Measurements from ENCODE around the gene TOMM20L.
"Not testable (repeated sequence)": the region's sequence is repeated elsewhere in the genome, so short reads cannot be mapped to it uniquely, and the experiment has no call there.

TOMM20L gene

DNA sequence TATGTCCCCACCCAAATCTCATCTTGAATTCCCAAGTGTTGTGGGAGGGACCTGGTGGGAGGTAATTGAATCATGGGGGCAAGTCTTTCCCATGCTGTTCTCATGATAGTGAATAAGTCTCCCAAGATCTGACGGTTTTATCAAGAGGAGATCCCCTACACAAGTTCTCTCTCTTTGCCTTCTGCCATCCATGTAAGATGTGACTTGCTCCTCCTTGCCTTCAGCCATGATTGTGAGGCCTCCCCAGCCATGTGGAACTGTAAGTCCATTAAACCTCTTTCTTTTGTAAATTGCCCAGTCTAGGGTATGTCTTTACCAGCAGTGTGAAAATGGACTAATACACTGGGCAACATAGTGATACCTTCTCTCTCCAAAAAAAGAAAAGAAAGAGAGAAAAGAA lies 21.2 kb downstream of the TOMM20L start:
- H3K9ac ChIP-seq (ENCODE audit: low read depth in 1 of 2, low read length in 2 of 2) = not testable (repeated sequence)

DNA sequence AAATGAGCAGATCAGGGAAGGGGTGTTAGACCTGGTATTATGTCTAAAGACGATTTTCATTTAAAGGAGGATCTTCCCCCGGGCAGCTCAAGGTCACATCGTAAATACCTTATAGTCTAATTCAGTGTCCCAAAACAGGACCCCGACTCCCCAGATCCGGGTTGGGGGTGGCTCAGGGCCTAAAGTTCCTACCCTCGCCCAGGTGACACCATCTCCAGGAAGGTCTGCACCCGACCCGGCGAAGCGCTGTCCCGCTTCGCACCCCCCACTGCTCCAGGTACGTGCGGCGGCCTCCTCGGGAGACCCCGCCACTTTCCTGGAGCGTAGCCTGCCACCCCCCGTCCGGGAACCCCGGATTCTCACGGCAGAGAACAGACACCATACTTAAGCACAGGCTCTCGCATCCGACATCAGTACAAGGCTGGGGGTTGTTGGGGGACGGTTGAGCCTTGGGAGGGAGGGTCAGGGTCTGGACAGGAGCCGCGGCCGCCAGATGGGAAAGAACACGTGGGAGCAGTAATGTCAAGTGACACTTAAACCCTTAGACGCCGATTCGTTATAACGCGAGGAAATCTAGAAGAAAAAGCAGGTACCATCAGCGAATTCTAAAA lies 31.0 kb downstream of the TOMM20L start:
- Histone ChIP-seq H3K36me3 (ENCODE audit: control insufficient read depth in 2 of 2, insufficient read depth in 2 of 2, low read length in 2 of 2) (peaks cover 2 to 14% of the 10 kb centered on the region in 2 donors), H3K27ac (ENCODE audit: low read depth in 2 of 2, low read length in 2 of 2) (peak overlapping the region; percentile 91 to 96), H3K9ac (ENCODE audit: low read depth in 1 of 2, low read length in 2 of 2) (peak overlapping the region; percentile 90 to 95), H3K4me3 (ENCODE audit: low read length in 2 of 2) (peak overlapping the region; percentile 97 to 100), H3K9me3 (ENCODE audit: control insufficient read depth in 2 of 2, low read length in 2 of 2) (no peaks in the 10 kb centered on the region), H3K27me3 (ENCODE audit: control insufficient read depth in 2 of 2, insufficient read depth in 2 of 2, low read length in 2 of 2) (no peaks in the 10 kb centered on the region), H3K4me1 (ENCODE audit: control insufficient read depth in 2 of 2, insufficient read depth in 2 of 2, low read length in 2 of 2) (peaks cover 0 to 6% of the 10 kb centered on the region in 2 donors)

More for the DNA sequence above, 21.2 kb downstream of the TOMM20L start:
- not testable (repeated sequence) for H3K27me3 ChIP-seq (ENCODE audit: control insufficient read depth in 2 of 2, insufficient read depth in 2 of 2, low read length in 2 of 2); H3K9me3 ChIP-seq (ENCODE audit: control insufficient read depth in 2 of 2, low read length in 2 of 2); H3K27ac ChIP-seq (ENCODE audit: low read depth in 2 of 2, low read length in 2 of 2); H3K4me1 ChIP-seq (ENCODE audit: control insufficient read depth in 2 of 2, insufficient read depth in 2 of 2, low read length in 2 of 2); H3K4me3 ChIP-seq (ENCODE audit: low read length in 2 of 2)
- peaks cover 15 to 17% of the 10 kb centered on the region in 2 donors for H3K36me3 ChIP-seq (ENCODE audit: control insufficient read depth in 2 of 2, insufficient read depth in 2 of 2, low read length in 2 of 2)

DNA sequence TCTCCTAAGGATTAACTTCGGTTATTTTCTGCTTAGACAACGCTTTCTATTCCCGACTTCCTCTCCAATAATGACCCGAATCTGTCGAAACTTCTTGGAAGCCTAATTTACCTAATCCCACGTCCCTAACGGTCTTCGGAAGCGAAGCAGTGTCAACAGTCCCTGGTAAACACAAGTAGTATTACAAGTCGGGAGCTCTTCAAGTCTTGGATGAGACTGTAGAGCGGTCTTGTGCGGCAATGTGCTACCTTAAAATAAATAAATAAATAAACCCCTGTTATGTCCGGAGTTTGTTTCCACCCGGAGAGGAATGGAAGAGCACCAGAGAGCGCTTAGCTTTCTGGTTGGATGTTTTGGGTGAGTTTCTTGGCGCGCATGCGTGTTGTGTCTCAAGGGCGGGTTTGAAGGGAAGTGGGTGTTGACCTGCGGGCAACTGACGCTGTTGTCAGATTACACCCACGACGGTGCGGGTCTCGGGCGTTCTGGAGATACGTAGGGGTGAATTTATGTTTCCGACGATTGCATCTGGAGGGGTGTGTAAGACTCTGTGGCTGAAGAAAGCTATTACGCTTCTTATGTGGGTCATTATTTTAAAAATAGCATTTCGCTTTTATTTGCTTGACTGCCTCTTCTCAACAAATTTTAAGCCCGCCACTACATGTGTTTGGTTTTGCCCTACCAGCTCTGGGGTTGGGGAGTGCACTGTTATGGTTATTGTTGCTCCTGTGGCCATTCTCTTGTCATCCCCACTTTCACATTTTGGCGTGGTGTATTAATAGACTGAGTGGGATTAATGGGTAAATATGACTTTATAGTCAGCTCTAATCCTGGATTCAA lies 31.8 kb downstream of the TOMM20L start, which contains the start of the genes KIAA0586 and TIMM9:
Gene KIAA0586 (plus strand): TSS at position 439 of the 837 bp plus-strand sequence. CDS start 546 bp downstream, outside the sequence.
Gene TIMM9 (minus strand): TSS at position 251 of the 837 bp plus-strand sequence. CDS start 15,586 bp downstream, outside the sequence.
- peak within 1 kb of the TSS; percentile 91 to 96 for H3K27ac ChIP-seq (ENCODE audit: low read depth in 2 of 2, low read length in 2 of 2)
- peak within 1 kb of the TSS; percentile 90 to 95 for H3K9ac ChIP-seq (ENCODE audit: low read depth in 1 of 2, low read length in 2 of 2)
- H3K9me3 ChIP-seq (ENCODE audit: control insufficient read depth in 2 of 2, low read length in 2 of 2) = no peaks in the 10 kb centered on the region
- H3K4me3 ChIP-seq (ENCODE audit: low read length in 2 of 2) = peak within 1 kb of the TSS; percentile 97 to 100
- H3K36me3 ChIP-seq (ENCODE audit: control insufficient read depth in 2 of 2, insufficient read depth in 2 of 2, low read length in 2 of 2) = peaks cover 8 to 11% of the 10 kb centered on the region in 2 donors
- H3K27me3 ChIP-seq (ENCODE audit: control insufficient read depth in 2 of 2, insufficient read depth in 2 of 2, low read length in 2 of 2) = no peaks in the 10 kb centered on the region
- H3K4me1 ChIP-seq (ENCODE audit: control insufficient read depth in 2 of 2, insufficient read depth in 2 of 2, low read length in 2 of 2) = peaks cover 0 to 6% of the 10 kb centered on the region in 2 donors

DNA sequence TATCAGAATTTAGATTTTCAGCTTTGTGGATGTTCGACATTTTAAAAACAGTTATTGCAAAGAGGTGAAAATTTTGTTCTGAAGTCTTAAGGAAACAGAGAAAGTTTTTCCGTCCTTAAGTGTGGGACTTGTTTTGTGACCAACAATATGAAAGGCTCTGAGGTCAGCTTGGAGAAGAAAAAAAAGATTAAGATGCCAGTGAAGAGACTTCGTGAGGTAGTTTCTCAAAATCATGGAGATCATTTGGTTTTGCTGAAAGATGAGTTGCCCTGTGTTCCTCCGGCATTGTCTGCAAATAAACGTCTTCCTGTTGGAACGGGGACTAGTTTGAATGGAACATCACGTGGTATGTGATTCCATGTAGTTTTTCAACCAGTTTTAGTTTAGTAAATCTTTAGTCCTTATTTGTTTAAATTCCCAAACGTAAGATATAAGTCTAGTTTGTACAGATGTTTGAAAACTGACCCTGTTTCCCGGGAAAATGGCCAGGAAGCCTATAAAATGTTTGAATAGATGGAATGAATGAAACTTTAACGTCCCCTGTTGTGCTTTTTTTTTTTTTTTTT lies 32.5 kb downstream of the TOMM20L start:
- H3K27me3 ChIP-seq (ENCODE audit: control insufficient read depth in 2 of 2, insufficient read depth in 2 of 2, low read length in 2 of 2) = no peaks in the 10 kb centered on the region
- H3K36me3 ChIP-seq (ENCODE audit: control insufficient read depth in 2 of 2, insufficient read depth in 2 of 2, low read length in 2 of 2) = peaks cover 10% of the 10 kb centered on the region in 2 donors
- H3K4me3 ChIP-seq (ENCODE audit: low read length in 2 of 2) = peak overlapping the region; percentile 97 to 100
- H3K9me3 ChIP-seq (ENCODE audit: control insufficient read depth in 2 of 2, low read length in 2 of 2) = no peaks in the 10 kb centered on the region
- peaks cover 0 to 6% of the 10 kb centered on the region in 2 donors for H3K4me1 ChIP-seq (ENCODE audit: control insufficient read depth in 2 of 2, insufficient read depth in 2 of 2, low read length in 2 of 2)
- H3K9ac ChIP-seq (ENCODE audit: low read depth in 1 of 2, low read length in 2 of 2) = peak overlapping the region; percentile 90 to 95
- peak overlapping the region; percentile 57 to 96 for H3K27ac ChIP-seq (ENCODE audit: low read depth in 2 of 2, low read length in 2 of 2)

DNA sequence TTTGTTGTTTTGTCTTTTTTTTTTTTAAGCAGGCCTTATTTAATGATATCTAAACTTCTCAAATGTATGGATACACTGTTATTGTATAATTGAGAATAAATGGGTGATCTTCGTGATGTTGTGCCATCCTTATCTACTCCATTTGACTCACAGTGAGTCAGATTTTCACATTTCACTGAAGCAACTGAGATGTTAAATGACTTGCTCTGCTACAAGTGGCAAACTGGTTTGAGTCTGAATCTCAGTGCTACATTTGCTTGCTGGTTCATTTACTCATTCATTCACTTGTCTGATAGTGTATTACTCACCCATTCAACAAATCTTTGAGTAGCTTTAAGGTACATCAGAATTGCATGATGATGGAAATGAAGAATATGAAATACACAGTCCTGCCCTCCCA lies 34.4 kb downstream of the TOMM20L start:
- H3K4me1 ChIP-seq (ENCODE audit: control insufficient read depth in 2 of 2, insufficient read depth in 2 of 2, low read length in 2 of 2) = peaks cover 0 to 6% of the 10 kb centered on the region in 2 donors
- H3K27ac ChIP-seq (ENCODE audit: low read depth in 2 of 2, low read length in 2 of 2) = no peak overlapping the region
- H3K9me3 ChIP-seq (ENCODE audit: control insufficient read depth in 2 of 2, low read length in 2 of 2) = no peaks in the 10 kb centered on the region
- H3K27me3 ChIP-seq (ENCODE audit: control insufficient read depth in 2 of 2, insufficient read depth in 2 of 2, low read length in 2 of 2) = no peaks in the 10 kb centered on the region
- H3K36me3 ChIP-seq (ENCODE audit: control insufficient read depth in 2 of 2, insufficient read depth in 2 of 2, low read length in 2 of 2) = peaks cover 2 to 15% of the 10 kb centered on the region in 2 donors
- H3K4me3 ChIP-seq (ENCODE audit: low read length in 2 of 2) = no peak overlapping the region
- no peak overlapping the region for H3K9ac ChIP-seq (ENCODE audit: low read depth in 1 of 2, low read length in 2 of 2)

DNA sequence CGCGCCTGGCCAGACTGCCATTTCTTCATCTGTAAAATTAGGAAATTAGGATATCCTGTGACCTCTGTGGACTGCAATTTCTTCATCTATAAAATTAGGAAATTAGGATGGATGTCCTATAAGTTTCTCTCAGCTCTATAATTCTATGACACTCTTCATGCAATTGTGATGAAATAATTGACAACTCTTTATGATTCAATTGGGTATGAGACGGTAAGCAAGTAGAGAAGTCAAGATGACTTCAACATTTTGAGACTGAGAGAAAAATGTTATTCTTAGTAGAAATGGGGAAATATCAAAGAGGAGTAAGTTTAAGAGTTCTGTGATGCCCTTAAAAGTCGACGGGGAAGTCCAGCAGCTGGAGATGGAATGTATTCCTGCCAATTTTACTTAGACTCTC lies 43.7 kb downstream of the TOMM20L start:
- peaks cover 17 to 28% of the 10 kb centered on the region in 2 donors for H3K36me3 ChIP-seq (ENCODE audit: control insufficient read depth in 2 of 2, insufficient read depth in 2 of 2, low read length in 2 of 2)
- H3K4me3 ChIP-seq (ENCODE audit: low read length in 2 of 2) = no peak overlapping the region
- no peaks in the 10 kb centered on the region for H3K27me3 ChIP-seq (ENCODE audit: control insufficient read depth in 2 of 2, insufficient read depth in 2 of 2, low read length in 2 of 2)

DNA sequence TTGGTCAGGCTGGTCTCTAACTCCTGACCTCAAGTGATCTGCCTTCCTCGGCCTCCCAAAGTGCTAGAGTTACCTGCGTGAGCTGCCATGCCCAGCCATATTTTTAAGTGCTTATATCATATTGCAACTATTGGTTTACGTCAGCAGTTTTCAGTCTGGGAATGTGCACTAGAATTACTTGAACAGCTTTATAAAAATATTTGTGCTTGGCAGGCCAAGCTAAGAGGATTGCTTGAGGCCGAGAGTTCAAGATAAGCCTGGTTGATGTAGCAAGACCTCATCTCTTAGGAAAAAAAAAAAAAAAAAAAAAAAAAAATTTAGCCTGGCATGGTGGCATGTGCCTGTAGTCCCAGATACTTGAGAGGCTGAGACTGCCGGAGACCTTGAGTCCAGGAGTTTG lies 48.9 kb downstream of the TOMM20L start:
- H3K9me3 ChIP-seq (ENCODE audit: control insufficient read depth in 2 of 2, low read length in 2 of 2) = no peaks in the 10 kb centered on the region
- H3K4me3 ChIP-seq (ENCODE audit: low read length in 2 of 2) = no peak overlapping the region
- no peak overlapping the region for H3K27ac ChIP-seq (ENCODE audit: low read depth in 2 of 2, low read length in 2 of 2)
- no peaks in the 10 kb centered on the region for H3K27me3 ChIP-seq (ENCODE audit: control insufficient read depth in 2 of 2, insufficient read depth in 2 of 2, low read length in 2 of 2)
- peaks cover 17 to 39% of the 10 kb centered on the region in 2 donors for H3K36me3 ChIP-seq (ENCODE audit: control insufficient read depth in 2 of 2, insufficient read depth in 2 of 2, low read length in 2 of 2)
- H3K9ac ChIP-seq (ENCODE audit: low read depth in 1 of 2, low read length in 2 of 2) = no peak overlapping the region
- no peaks in the 10 kb centered on the region for H3K4me1 ChIP-seq (ENCODE audit: control insufficient read depth in 2 of 2, insufficient read depth in 2 of 2, low read length in 2 of 2)

More for the DNA sequence above, 43.7 kb downstream of the TOMM20L start:
- Histone ChIP-seq H3K27ac (ENCODE audit: low read depth in 2 of 2, low read length in 2 of 2) (no peak overlapping the region), H3K9ac (ENCODE audit: low read depth in 1 of 2, low read length in 2 of 2) (no peak overlapping the region), H3K9me3 (ENCODE audit: control insufficient read depth in 2 of 2, low read length in 2 of 2) (no peaks in the 10 kb centered on the region), H3K4me1 (ENCODE audit: control insufficient read depth in 2 of 2, insufficient read depth in 2 of 2, low read length in 2 of 2) (no peaks in the 10 kb centered on the region)

DNA sequence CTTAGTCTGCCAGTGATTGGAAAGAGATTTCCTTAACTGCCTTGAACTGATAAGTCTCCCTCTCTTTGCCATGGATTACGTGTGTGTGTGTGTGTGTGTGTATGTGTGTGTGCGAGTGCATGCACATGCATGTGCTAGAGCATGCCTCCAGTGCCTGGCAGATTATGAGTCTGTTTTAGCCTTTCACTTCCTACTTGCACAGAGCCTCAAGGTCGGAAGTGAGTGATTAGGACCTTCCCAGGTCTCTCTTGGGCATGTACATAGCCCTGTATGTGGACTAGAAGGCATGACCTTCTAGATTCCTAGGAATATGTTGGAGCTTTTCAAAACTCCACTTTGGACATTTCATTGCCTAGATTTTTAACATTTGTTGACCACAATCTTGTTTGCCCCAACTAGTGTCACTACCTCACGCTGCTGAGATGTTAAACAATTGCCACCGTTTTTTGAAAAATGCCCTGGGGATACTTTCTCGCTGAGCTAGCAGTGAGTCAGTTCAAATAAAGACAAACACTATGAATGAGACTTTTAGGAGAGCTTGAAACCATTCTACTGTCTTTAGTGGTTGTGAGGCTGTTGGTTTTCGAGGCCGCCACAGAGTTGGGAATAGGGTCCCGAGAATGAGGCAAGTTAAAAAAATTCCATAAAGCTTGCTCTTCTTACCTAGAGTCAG lies 60.0 kb downstream of the TOMM20L start:
- Histone ChIP-seq H3K4me1 (ENCODE audit: control insufficient read depth in 2 of 2, insufficient read depth in 2 of 2, low read length in 2 of 2) (no peaks in the 10 kb centered on the region), H3K4me3 (ENCODE audit: low read length in 2 of 2) (no peak overlapping the region), H3K36me3 (ENCODE audit: control insufficient read depth in 2 of 2, insufficient read depth in 2 of 2, low read length in 2 of 2) (peaks cover 9 to 27% of the 10 kb centered on the region in 2 donors), H3K9me3 (ENCODE audit: control insufficient read depth in 2 of 2, low read length in 2 of 2) (no peaks in the 10 kb centered on the region), H3K9ac (ENCODE audit: low read depth in 1 of 2, low read length in 2 of 2) (no peak overlapping the region), H3K27ac (ENCODE audit: low read depth in 2 of 2, low read length in 2 of 2) (no peak overlapping the region), H3K27me3 (ENCODE audit: control insufficient read depth in 2 of 2, insufficient read depth in 2 of 2, low read length in 2 of 2) (no peaks in the 10 kb centered on the region)

Data from mucosa of rectum (tissue), 2 donors.